ENCODE measurements around the gene KRT10. TPM values are rescaled to one million over a fixed set of nuclear protein-coding genes. Genes with fewer than 3 reads are reported as not detected.

Gene KRT10
- total RNA-seq, 1 donor, result 4.3 TPM

GRCh38 chr17:40846515-40847144, 24.2 kb upstream of the KRT10 start:
- Histone ChIP-seq H3K4me3 (ENCODE audit: low read length) (no peak overlapping the region), H3K27me3 (ENCODE audit: insufficient read depth, low read length) (peaks cover 31% of the 10 kb centered on the region), H3K4me1 (ENCODE audit: insufficient read depth, low read length) (no peaks in the 10 kb centered on the region), H3K9me3 (ENCODE audit: low read depth, low read length) (no peaks in the 10 kb centered on the region)

GRCh38 chr17:40844671-40845107, 22.3 kb upstream of the KRT10 start:
- H3K27me3 ChIP-seq (ENCODE audit: insufficient read depth, low read length), result peaks cover 29% of the 10 kb centered on the region
- H3K4me3 ChIP-seq (ENCODE audit: low read length), result no peak overlapping the region
- no peaks in the 10 kb centered on the region for H3K4me1 ChIP-seq (ENCODE audit: insufficient read depth, low read length)

GRCh38 chr17:40843242-40843641, 20.8 kb upstream of the KRT10 start:
- no peaks in the 10 kb centered on the region for H3K4me1 ChIP-seq (ENCODE audit: insufficient read depth, low read length)
- no peaks in the 10 kb centered on the region for H3K9me3 ChIP-seq (ENCODE audit: low read depth, low read length)
- H3K4me3 ChIP-seq (ENCODE audit: low read length), result no peak overlapping the region
- peaks cover 20% of the 10 kb centered on the region for H3K27me3 ChIP-seq (ENCODE audit: insufficient read depth, low read length)

More at GRCh38 chr17:40844671-40845107, 22.3 kb upstream of the KRT10 start:
- H3K9me3 ChIP-seq (ENCODE audit: low read depth, low read length), result no peaks in the 10 kb centered on the region

GRCh38 chr17:40841246-40841645, 18.8 kb upstream of the KRT10 start:
- no peak overlapping the region for H3K4me3 ChIP-seq (ENCODE audit: low read length)
- H3K27me3 ChIP-seq (ENCODE audit: insufficient read depth, low read length), result peaks cover 14% of the 10 kb centered on the region
- H3K9me3 ChIP-seq (ENCODE audit: low read depth, low read length), result no peaks in the 10 kb centered on the region
- no peaks in the 10 kb centered on the region for H3K4me1 ChIP-seq (ENCODE audit: insufficient read depth, low read length)

GRCh38 chr17:40839194-40839593, 16.8 kb upstream of the KRT10 start:
- peaks cover 3% of the 10 kb centered on the region for H3K27me3 ChIP-seq (ENCODE audit: insufficient read depth, low read length)
- H3K9me3 ChIP-seq (ENCODE audit: low read depth, low read length), result no peaks in the 10 kb centered on the region
- no peak overlapping the region for H3K4me3 ChIP-seq (ENCODE audit: low read length)
- H3K4me1 ChIP-seq (ENCODE audit: insufficient read depth, low read length), result no peaks in the 10 kb centered on the region

GRCh38 chr17:40836020-40836419, 13.6 kb upstream of the KRT10 start:
- Histone ChIP-seq H3K27me3 (ENCODE audit: insufficient read depth, low read length) (no peaks in the 10 kb centered on the region), H3K4me3 (ENCODE audit: low read length) (no peak overlapping the region), H3K4me1 (ENCODE audit: insufficient read depth, low read length) (no peaks in the 10 kb centered on the region), H3K9me3 (ENCODE audit: low read depth, low read length) (no peaks in the 10 kb centered on the region)

GRCh38 chr17:40833882-40834281, 11.5 kb upstream of the KRT10 start:
- Histone ChIP-seq H3K9me3 (ENCODE audit: low read depth, low read length) (no peaks in the 10 kb centered on the region), H3K4me1 (ENCODE audit: insufficient read depth, low read length) (no peaks in the 10 kb centered on the region), H3K4me3 (ENCODE audit: low read length) (no peak overlapping the region), H3K27me3 (ENCODE audit: insufficient read depth, low read length) (no peaks in the 10 kb centered on the region)

GRCh38 chr17:40832840-40833239, 10.4 kb upstream of the KRT10 start:
- H3K4me3 ChIP-seq (ENCODE audit: low read length), result no peak overlapping the region
- no peaks in the 10 kb centered on the region for H3K27me3 ChIP-seq (ENCODE audit: insufficient read depth, low read length)
- H3K9me3 ChIP-seq (ENCODE audit: low read depth, low read length), result no peaks in the 10 kb centered on the region
- H3K4me1 ChIP-seq (ENCODE audit: insufficient read depth, low read length), result no peaks in the 10 kb centered on the region

GRCh38 chr17:40830085-40830776, 7.8 kb upstream of the KRT10 start:
- Histone ChIP-seq H3K4me1 (ENCODE audit: insufficient read depth, low read length) (no peaks in the 10 kb centered on the region), H3K27me3 (ENCODE audit: insufficient read depth, low read length) (no peaks in the 10 kb centered on the region), H3K9me3 (ENCODE audit: low read depth, low read length) (no peaks in the 10 kb centered on the region), H3K4me3 (ENCODE audit: low read length) (no peak overlapping the region)

- Histone ChIP-seq H3K27me3 (ENCODE audit: insufficient read depth, low read length) (no peaks in the 10 kb centered on the region), H3K4me3 (ENCODE audit: low read length) (no peak overlapping the region), H3K9me3 (ENCODE audit: low read depth, low read length) (no peaks in the 10 kb centered on the region), H3K4me1 (ENCODE audit: insufficient read depth, low read length) (no peaks in the 10 kb centered on the region)
These were observed 6.1 kb upstream of the KRT10 start for GRCh38 chr17:40828454-40829044.

GRCh38 chr17:40827746-40828453, 5.5 kb upstream of the KRT10 start:
- no peaks in the 10 kb centered on the region for H3K9me3 ChIP-seq (ENCODE audit: low read depth, low read length)
- no peaks in the 10 kb centered on the region for H3K4me1 ChIP-seq (ENCODE audit: insufficient read depth, low read length)
- no peaks in the 10 kb centered on the region for H3K27me3 ChIP-seq (ENCODE audit: insufficient read depth, low read length)
- no peak overlapping the region for H3K4me3 ChIP-seq (ENCODE audit: low read length)

- Histone ChIP-seq H3K27me3 (ENCODE audit: insufficient read depth, low read length) (peaks cover 3% of the 10 kb centered on the region), H3K4me3 (ENCODE audit: low read length) (no peak overlapping the region), H3K9me3 (ENCODE audit: low read depth, low read length) (no peaks in the 10 kb centered on the region), H3K4me1 (ENCODE audit: insufficient read depth, low read length) (no peaks in the 10 kb centered on the region)
These were observed 3.2 kb upstream of the KRT10 start for GRCh38 chr17:40825599-40825998.

GRCh38 chr17:40824015-40824832, 1.8 kb upstream of the KRT10 start:
- H3K4me1 ChIP-seq (ENCODE audit: insufficient read depth, low read length), result peaks cover 4% of the 10 kb centered on the region
- no peaks in the 10 kb centered on the region for H3K9me3 ChIP-seq (ENCODE audit: low read depth, low read length)
- H3K27me3 ChIP-seq (ENCODE audit: insufficient read depth, low read length), result peaks cover 3% of the 10 kb centered on the region
- no peak overlapping the region for H3K4me3 ChIP-seq (ENCODE audit: low read length)

- peaks cover 10% of the 10 kb centered on the region for H3K4me1 ChIP-seq (ENCODE audit: insufficient read depth, low read length)
- H3K27me3 ChIP-seq (ENCODE audit: insufficient read depth, low read length), result peaks cover 3% of the 10 kb centered on the region
- H3K4me3 ChIP-seq (ENCODE audit: low read length), result no peak overlapping the region
- no peaks in the 10 kb centered on the region for H3K9me3 ChIP-seq (ENCODE audit: low read depth, low read length)
These were observed 878 bp downstream of the KRT10 start for GRCh38 chr17:40821536-40821935.

Data from mononuclear cell (primary cell).